A673 (cell line): ENCODE measurements around the gene ADTRP. TPM values are rescaled to one million over a fixed set of nuclear protein-coding genes. Genes with fewer than 3 reads are reported as not detected.

ENCODE experiments used
- BruUV-seq: library from RNA; stranded (reverse); fragments of 400-500 nt; replicated peaks from 2 replicates; lab custom pipeline; 2021; lab: Mats Ljungman, UMichigan
- CTCF ChIA-PET: fragments of 300-600 bp; sonication (Branson Sonifier 250); formaldehyde crosslinking; loops from one replicate; lab custom pipeline; 2022; ENCODE audit warnings: antibody characterized with exemption; lab: Charles Lee
- POLR2A ChIA-PET: fragments of 300-600 bp; sonication (Branson Sonifier 250); formaldehyde crosslinking; loops from one replicate; lab custom pipeline; 2022; ENCODE audit warnings: antibody characterized with exemption; ENCODE audit not compliant: low non-redundant PET; lab: Charles Lee
- DNase-seq: peaks from one replicate; pipeline ENCODE4 v3.0.0-alpha.2; 2015; ENCODE audit warnings: low spot score
- H3K27ac ChIP-seq: fragments of 200-600 bp; sonication (generic); 2 replicates; pipeline ENCODE4 v1.5.1; 2016; ENCODE audit warnings: mixed run types, low read depth, mild to moderate bottlenecking, mixed read lengths, antibody characterized with exemption, low read length; ENCODE audit not compliant: poor library complexity, severe bottlenecking
- H3K27me3 ChIP-seq: fragments of 200-600 bp; sonication (generic); replicated peaks from 2 replicates; pipeline ENCODE4 v1.6.1; 2017; ENCODE audit warnings: mixed run types, low read depth, mild to moderate bottlenecking, mixed read lengths, antibody characterized with exemption, low read length; ENCODE audit not compliant: insufficient read depth, poor library complexity
- H3K36me3 ChIP-seq: fragments of 200-600 bp; sonication (generic); 2 replicates; pipeline ENCODE4 v1.6.1; 2016; ENCODE audit warnings: mixed run types, mild to moderate bottlenecking, mixed read lengths, antibody characterized with exemption, low read length; ENCODE audit not compliant: insufficient read depth, poor library complexity, severe bottlenecking
- H3K4me1 ChIP-seq: fragments of 200-600 bp; sonication (generic); 2 replicates; pipeline ENCODE4 v1.6.1; 2017; ENCODE audit warnings: mixed run types, mild to moderate bottlenecking, mixed read lengths, antibody characterized with exemption, low read length; ENCODE audit not compliant: insufficient read depth, poor library complexity, severe bottlenecking
- H3K4me3 ChIP-seq: fragments of 200-600 bp; sonication (generic); 2 replicates; pipeline ENCODE4 v1.5.1; 2016; ENCODE audit warnings: low read depth, mixed run types, mild to moderate bottlenecking, mixed read lengths, low read length; ENCODE audit not compliant: poor library complexity, severe bottlenecking
- H3K9me3 ChIP-seq: fragments of 200-600 bp; sonication (generic); 2 replicates; pipeline ENCODE4 v1.6.1; 2016; ENCODE audit warnings: mixed run types, low read depth, mild to moderate bottlenecking, mixed read lengths, antibody characterized with exemption, low read length; ENCODE audit not compliant: poor library complexity, severe bottlenecking
- CTCF ChIP-seq: fragments of 300-800, 200-600 bp; sonication (generic); conservative IDR thresholded peaks from 2 replicates; pipeline ENCODE4 v1.5.1; 2017; ENCODE audit warnings: low read depth, mild to moderate bottlenecking, antibody characterized with exemption, low read length, moderate library complexity, mixed read lengths
- EZH2 ChIP-seq: fragments of 200-600 bp; sonication (generic); IDR thresholded peaks from 2 replicates; pipeline ENCODE4 v1.6.1; 2017; ENCODE audit warnings: borderline replicate concordance, low read depth, mild to moderate bottlenecking, mixed read lengths, antibody characterized with exemption, low read length; ENCODE audit not compliant: poor library complexity, severe bottlenecking
- intact Hi-C: fragments of 100-400 bp; cut with micrococcal nuclease; formaldehyde crosslinking; loops from one replicate; pipeline ENCODE4 v1.10.0; 2022; ENCODE audit not compliant: unreplicated experiment
- total RNA-seq: library from RNA; stranded (reverse); gene quantifications from 2 replicates; pipeline ENCODE4 v1.2.3, GENCODE V29; 2021

The ADTRP gene
- total RNA-seq, 1 experiment from 2014 or later, result not detected

DNA sequence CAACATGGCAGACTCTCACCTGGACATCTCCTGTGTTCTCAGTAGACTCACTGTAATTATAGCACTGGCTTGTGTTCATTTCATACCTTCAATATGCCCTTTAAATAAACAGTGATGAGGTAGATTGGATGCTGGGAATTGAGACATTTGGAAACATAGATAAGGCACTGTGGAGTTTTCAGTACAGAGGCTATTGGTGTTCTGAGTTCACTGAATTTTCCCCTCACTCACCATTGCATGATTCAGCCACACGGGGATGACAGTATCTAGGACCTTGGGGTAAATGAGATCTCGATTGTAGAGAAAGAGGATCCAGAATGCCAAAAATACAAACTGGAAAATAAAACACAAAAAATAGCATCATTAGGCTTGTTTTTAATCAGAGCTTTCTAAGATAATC, 12.6 kb downstream of the ADTRP start:
- Histone ChIP-seq H3K4me1 (no peaks in the 10 kb centered on the region), H3K36me3 (no peaks in the 10 kb centered on the region), H3K27ac (no peak overlapping the region), H3K4me3 (no peak overlapping the region), H3K27me3 (no peaks in the 10 kb centered on the region), H3K9me3 (no peaks in the 10 kb centered on the region)
- intact Hi-C loops, result no loop called here
- TF ChIP-seq EZH2 (no peak), CTCF (no peak)
- DNase-seq, result no peak
- ChIA-PET POLR2A (no interaction called here), CTCF (no interaction called here)
- BruUV-seq, result no TSS peak

DNA sequence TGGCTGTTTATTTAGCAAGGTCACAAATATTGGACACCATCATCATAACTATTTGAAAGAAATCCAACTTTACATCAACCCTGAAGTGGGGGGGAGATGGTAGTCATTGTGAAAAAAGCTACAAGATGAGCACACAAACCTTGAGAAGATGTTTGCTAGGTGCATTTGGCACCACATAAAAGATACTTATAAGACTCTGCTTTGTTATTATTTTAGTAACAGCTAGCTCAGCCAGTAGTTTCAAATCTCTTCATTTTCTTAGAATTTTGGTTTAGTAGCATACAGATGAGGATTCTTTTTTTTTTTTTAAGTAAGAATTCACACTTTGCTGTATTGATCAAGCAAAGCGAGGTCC, 14.4 kb downstream of the ADTRP start:
- no peak for TF ChIP-seq EZH2
- TF ChIP-seq CTCF, result no peak
- Histone ChIP-seq H3K9me3 (no peaks in the 10 kb centered on the region), H3K4me1 (no peaks in the 10 kb centered on the region), H3K27ac (no peak overlapping the region), H3K4me3 (no peak overlapping the region), H3K27me3 (no peaks in the 10 kb centered on the region), H3K36me3 (no peaks in the 10 kb centered on the region)
- CTCF ChIA-PET, result no interaction called here
- no TSS peak for BruUV-seq
- POLR2A ChIA-PET, result no interaction called here
- intact Hi-C loops, result no loop called here
- DNase-seq, result no peak

- no peak overlapping the region for H3K27ac ChIP-seq
- DNase-seq, result no peak
- H3K27me3 ChIP-seq, result no peaks in the 10 kb centered on the region
- no peak for TF ChIP-seq EZH2
- TF ChIP-seq CTCF, result no peak
- H3K4me3 ChIP-seq, result no peak overlapping the region
- intact Hi-C loops, result no loop called here
- BruUV-seq, result no TSS peak
- H3K36me3 ChIP-seq, result no peaks in the 10 kb centered on the region
- CTCF ChIA-PET, result no interaction called here
- H3K4me1 ChIP-seq, result no peaks in the 10 kb centered on the region
- POLR2A ChIA-PET, result no interaction called here
- H3K9me3 ChIP-seq, result no peaks in the 10 kb centered on the region
These were observed 14.9 kb downstream of the ADTRP start for GRCh38 chr6:11763460-11764249.
